ENCODE measurements around the gene PTX4. TPM values are rescaled to one million over a fixed set of nuclear protein-coding genes. Genes with fewer than 3 reads are reported as not detected.
"Not testable (repeated sequence)": the region's sequence is repeated elsewhere in the genome, so short reads cannot be mapped to it uniquely, and the experiment has no call there.

PTX4 gene
- total RNA-seq, 1 donor from 2014 or later: not detected

- no peak for TF ChIP-seq CTCF (conservative IDR thresholded peaks at IDR 0.05; ENCODE audit: low read depth, low read length)
- no peak for DNase-seq (ENCODE audit: low read depth)
- H3K4me3 ChIP-seq (ENCODE audit: low read depth, low read length): no peak overlapping the region
Observed at GRCh38 chr16:1489077-1489476, 333 bp upstream of the PTX4 start.

GRCh38 chr16:1488054-1488601 is 616 bp downstream of the PTX4 start:
- no peak overlapping the region for H3K4me3 ChIP-seq (ENCODE audit: low read depth, low read length)
- no peak for TF ChIP-seq CTCF (conservative IDR thresholded peaks at IDR 0.05; ENCODE audit: low read depth, low read length)
- DNase-seq (ENCODE audit: low read depth): no peak

GRCh38 chr16:1487395-1488053 is 1.2 kb downstream of the PTX4 start:
- no peak overlapping the region for H3K4me3 ChIP-seq (ENCODE audit: low read depth, low read length)
- no peak for TF ChIP-seq CTCF (conservative IDR thresholded peaks at IDR 0.05; ENCODE audit: low read depth, low read length)
- DNase-seq (ENCODE audit: low read depth): no peak

GRCh38 chr16:1486551-1487390 is 2.0 kb downstream of the PTX4 start:
- no peak overlapping the region for H3K4me3 ChIP-seq (ENCODE audit: low read depth, low read length)
- TF ChIP-seq CTCF (conservative IDR thresholded peaks at IDR 0.05; ENCODE audit: low read depth, low read length): no peak
- no peak for DNase-seq (ENCODE audit: low read depth)

GRCh38 chr16:1485847-1486496 is 2.8 kb downstream of the PTX4 start:
- no peak for DNase-seq (ENCODE audit: low read depth)
- TF ChIP-seq CTCF (conservative IDR thresholded peaks at IDR 0.05; ENCODE audit: low read depth, low read length): no peak
- no peak overlapping the region for H3K4me3 ChIP-seq (ENCODE audit: low read depth, low read length)

- no peak overlapping the region for H3K4me3 ChIP-seq (ENCODE audit: low read depth, low read length)
- TF ChIP-seq CTCF (conservative IDR thresholded peaks at IDR 0.05; ENCODE audit: low read depth, low read length): no peak
- DNase-seq (ENCODE audit: low read depth): no peak
Observed at GRCh38 chr16:1481906-1482835, 6.6 kb downstream of the PTX4 start.

- not testable (repeated sequence) for H3K4me3 ChIP-seq (ENCODE audit: low read depth, low read length)
Observed at GRCh38 chr16:1478937-1479336, 9.8 kb downstream of the PTX4 start.

More at GRCh38 chr16:1478937-1479336, 9.8 kb downstream of the PTX4 start:
- not testable (repeated sequence) for DNase-seq (ENCODE audit: low read depth)

All from epithelial cell of proximal tubule (primary cell).